Measurements from ENCODE around the gene FNIP1.
"Not testable (repeated sequence)": the region's sequence is repeated elsewhere in the genome, so short reads cannot be mapped to it uniquely, and the experiment has no call there.

FNIP1 gene

DNA sequence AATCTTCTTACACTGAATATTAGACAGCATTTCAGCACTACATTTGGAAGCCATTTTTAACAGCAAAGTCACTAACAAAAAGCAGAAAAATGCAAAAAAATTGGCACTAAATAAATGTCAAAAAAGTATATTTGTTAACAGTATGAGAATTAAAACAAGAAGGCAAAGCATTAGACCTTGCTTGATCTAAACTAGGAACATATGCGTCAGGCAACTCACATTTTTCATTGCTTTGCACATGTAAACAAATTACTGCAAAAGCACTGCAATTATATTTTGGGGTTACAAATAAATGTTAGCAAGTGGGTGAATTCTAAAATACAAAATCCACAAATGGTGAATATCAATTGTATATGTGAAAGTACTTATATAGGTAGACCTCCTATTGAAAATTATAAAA lies 112.8 kb downstream of the FNIP1 start:
- no peak for DNase-seq

DNA sequence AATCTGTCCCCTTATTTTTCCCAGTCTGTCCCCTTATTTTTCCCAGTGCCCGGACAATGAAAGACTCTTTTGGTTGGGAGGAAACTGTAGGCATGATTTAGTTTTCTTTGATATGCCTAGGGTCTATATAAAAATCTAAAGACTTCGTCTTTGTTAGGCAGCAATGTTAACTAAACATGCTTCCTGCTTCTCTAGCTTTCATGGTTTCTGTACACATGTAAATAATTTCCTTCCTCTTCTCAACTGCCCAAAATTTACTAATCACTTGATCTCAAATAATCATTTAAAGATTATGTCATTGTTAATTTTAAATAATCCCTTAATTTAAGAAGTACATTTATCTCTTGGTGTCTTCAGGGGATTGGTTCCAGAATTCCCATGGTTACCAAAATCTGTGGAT lies 114.0 kb downstream of the FNIP1 start:
- DNase-seq: no peak

GRCh38 chr5:131682175-131682574 lies 114.6 kb downstream of the FNIP1 start:
- no peak for DNase-seq

- DNase-seq: no peak
Observed at GRCh38 chr5:131679911-131680310, 116.9 kb downstream of the FNIP1 start.

- not testable (repeated sequence) for DNase-seq
Observed at GRCh38 chr5:131678273-131678672, 118.5 kb downstream of the FNIP1 start.

DNA sequence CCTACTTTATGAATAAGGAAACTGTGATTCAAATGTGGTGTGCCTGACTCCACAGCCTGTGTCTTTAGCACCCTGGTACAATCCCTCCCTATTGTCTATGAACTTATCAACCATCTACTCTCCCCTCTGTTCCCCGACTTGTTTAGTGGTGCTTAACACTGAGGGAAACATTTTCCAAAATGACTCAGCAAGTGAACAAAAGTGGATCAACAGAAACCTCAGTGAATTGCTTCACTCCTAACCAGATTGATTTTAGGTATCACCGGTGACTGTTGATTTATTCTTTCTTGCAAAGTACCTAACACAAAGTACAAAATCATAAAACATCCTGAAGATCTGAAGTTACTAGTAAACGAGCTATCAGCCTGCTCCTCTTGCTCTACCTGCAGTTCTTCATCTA lies 119.7 kb downstream of the FNIP1 start:
- DNase-seq: no peak

DNA sequence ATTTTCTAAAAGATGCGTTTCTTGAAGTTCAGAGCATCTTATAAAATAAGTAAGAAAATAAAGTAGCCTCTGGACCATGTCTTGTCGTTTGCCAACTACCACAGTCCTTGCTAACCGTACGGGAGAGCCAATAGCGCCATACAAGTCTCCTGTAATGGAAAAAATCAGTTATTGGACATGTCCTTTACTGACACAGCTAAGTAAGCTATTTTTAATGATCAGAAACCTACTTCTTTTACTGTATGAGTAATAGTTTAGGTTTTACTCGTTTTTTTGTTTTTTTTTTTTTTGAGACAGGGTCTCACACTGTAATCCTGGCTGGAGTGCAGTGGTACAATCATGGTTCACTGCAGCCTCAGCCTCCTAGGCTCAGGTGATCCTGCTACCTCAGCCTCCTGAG lies 124.0 kb downstream of the FNIP1 start:
- DNase-seq: no peak

DNA sequence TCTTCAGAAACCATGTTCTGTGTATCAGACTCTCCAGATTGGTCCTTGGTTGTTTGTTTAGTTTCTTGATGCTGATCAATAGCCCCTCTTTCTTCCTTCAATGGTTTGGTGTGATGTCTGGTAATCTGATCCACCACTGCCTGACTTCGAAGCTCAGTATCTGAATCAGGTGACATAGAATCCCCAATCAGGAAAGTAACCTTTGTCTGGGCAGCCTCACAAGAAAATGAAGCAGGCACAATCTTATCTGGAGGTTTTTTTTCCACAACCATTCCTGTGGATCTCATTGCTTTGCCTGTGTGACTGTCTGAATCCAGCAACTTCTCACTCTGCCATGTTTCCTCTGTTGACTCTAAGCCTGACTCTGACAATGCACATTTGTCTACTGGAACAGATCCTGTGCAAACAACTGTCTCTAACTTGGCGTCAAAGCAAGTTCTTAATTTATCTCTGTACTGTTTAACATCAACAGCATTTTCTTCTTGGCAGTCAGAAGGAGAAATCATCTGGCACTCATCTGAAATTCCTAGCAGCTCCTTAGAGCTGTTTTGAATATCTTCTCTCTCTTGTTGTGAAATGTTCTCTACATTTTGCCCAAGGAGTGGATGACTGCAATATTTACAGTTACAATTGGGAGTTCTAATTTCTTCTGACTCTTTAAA lies 124.7 kb downstream of the FNIP1 start:
- no peak for DNase-seq

DNA sequence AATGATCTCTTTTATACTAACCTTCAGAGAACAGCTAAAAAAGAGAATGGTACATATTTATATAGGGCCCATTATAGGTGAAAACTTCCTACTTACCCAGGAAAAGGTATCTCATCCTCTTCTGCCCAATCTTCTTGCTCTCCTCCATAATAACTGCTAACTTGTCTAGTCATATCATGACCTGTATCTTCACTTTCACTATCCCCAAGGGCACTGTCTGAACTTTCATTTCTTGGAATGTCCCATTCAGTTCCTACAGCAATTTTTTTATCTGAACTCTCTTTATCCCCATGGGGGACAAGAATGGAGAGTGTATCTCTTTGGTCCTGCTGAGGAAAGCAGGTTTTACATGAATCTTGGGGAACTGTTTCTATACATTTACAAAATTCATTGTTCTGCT lies 125.4 kb downstream of the FNIP1 start:
- no peak for DNase-seq

GRCh38 chr5:131664929-131665328 lies 131.9 kb downstream of the FNIP1 start:
- DNase-seq: no peak

DNA sequence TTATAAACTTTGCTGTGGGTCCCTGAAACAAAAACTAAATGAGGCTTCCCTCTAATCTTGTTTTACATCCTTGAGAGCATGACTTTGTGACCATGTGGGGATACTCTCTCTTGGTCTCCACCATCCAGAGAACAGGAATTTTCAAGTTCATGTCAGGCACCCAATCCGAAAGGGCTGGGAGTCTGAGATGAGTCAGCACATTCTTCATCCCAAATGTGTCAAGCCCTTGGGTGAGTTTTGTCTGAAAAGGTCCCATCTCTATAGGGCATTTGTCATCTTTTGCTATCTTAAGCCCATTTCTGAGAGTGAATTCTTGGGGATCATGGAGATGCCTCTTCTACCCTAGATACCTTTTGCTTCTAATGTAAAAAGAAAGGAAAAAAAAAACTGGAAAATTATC lies 134.9 kb downstream of the FNIP1 start:
- DNase-seq: no peak

DNA sequence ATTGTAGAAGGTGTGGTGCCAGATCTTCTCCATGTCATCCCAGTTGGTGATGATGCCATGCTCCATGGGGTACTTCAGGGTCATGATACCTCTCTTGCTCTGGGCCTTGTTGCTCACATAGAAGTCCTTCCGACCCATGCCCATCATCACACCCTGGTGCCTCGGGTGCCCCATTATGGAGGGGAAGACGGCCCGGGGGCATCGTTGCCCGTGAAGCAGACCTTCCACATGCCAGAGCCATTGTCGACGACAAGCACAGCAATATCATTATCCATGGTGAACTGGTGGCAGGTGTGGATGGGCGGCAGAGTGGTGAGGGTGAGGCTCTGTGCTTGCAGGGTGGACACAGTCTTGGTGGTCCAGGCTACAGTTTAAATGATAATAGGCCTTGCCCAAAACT lies 137.0 kb downstream of the FNIP1 start:
- DNase-seq: no peak

DNA sequence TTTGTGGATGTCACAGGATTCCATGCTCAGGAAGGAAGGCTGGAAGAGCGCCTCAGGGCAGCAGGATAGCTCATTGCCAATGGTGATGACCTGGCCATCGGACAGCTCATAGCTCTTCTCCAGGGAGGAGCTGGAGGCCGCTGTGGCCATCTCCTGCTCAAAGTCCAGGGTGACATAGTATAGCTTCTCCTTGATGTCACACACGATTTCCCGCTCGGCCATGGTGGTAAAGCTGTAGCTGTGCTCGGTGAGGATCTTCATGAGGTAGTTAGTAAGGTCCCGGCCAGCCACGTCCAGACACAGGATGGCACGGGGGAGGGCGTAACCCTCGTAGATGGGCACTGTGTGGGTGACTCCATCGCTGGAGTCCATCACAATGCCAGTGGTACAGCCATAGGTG lies 137.5 kb downstream of the FNIP1 start:
- no peak for DNase-seq

GRCh38 chr5:131654776-131655175 lies 142.0 kb downstream of the FNIP1 start:
- no peak for DNase-seq

GRCh38 chr5:131654309-131654708 lies 142.5 kb downstream of the FNIP1 start:
- no peak for DNase-seq

DNA sequence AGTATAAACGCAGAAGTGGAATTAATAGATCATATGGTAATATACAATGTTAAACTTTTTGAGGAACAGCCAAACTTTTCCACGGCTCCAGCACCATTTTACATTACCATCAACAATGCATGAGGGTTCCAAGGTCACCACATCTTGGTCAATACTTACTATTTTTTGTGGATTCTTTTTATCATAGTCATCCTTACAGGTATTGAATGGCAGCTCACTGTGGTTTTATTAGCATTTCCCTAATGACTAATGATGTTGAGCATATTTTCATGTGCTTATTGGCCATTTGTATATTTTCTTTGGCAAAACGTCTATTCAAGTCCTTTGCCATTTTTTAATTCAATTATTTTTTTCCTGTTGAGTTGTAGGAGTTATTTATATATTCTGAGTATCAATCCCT lies 147.7 kb downstream of the FNIP1 start:
- no peak for DNase-seq

DNA sequence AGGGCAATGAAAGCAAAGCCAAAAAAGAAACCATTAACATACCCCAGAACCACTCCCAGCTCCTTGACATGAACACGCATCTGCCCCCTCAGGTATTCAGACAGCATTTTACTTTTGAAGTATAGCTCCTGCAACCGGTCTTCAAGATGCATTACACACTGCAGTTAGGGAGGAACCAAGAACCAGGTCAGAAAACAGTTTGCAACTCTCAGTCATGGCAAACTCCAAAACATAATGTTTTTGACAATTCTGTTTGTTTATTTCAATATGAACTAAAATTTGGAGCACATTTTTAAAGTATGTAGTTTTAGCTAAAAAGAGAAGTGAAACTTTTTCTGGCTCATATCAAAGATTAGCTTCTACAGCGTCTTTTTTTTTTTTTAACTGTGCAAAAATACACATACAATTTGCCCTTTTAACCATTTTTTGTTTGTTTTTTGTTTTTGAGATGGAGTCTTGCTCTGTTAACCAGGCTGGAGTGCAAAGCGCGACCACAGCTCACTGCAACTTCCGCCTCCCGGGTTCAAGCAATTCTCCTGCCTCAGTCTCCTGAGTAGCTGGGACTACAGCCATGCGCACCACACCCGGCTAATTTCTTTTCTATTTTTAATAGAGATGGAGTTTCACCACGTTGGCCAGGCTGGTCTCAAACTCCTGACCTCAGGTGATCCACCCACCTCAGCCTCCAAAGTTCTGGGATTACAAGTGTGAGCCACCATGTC lies 149.6 kb downstream of the FNIP1 start:
- peak; percentile 66 for DNase-seq

DNA sequence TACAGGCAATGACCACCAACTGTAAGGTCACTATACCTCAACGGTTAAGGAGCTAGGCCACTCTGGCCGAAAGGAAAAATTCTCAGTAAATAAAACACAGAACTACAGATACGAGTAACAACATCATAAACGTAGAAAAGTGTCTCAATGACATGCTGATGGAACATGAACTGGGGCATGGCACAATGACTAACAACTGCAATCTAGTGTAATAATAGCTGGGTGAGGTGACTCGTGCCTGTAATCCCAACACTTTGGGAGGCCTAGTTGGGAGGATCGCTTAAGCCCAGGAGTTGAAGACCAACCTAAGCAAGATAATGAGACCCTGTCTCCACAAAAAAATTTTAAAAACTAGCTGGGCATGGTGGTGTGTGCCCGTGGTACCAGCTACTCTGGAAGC lies 152.0 kb downstream of the FNIP1 start:
- DNase-seq: no peak

- DNase-seq: no peak
Observed at GRCh38 chr5:131644370-131644769, 152.4 kb downstream of the FNIP1 start.

DNA sequence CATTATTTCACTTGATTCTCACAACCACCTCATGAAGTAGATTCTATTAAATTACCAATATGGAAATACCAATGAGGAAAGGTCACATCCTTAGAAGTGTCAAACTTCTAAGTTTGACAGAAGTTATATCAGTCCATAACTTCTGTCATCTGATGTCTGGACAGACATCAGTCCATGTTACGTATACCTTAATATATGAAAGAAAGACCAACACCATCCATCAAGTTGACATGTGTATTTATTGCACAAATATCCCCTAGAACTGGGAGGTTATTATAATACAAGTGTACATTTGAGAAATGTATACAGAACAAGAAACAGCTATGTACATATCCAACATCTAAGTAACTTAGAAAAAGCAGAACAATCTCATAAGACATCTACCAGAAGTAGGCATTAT lies 155.3 kb downstream of the FNIP1 start:
- DNase-seq: no peak

DNA sequence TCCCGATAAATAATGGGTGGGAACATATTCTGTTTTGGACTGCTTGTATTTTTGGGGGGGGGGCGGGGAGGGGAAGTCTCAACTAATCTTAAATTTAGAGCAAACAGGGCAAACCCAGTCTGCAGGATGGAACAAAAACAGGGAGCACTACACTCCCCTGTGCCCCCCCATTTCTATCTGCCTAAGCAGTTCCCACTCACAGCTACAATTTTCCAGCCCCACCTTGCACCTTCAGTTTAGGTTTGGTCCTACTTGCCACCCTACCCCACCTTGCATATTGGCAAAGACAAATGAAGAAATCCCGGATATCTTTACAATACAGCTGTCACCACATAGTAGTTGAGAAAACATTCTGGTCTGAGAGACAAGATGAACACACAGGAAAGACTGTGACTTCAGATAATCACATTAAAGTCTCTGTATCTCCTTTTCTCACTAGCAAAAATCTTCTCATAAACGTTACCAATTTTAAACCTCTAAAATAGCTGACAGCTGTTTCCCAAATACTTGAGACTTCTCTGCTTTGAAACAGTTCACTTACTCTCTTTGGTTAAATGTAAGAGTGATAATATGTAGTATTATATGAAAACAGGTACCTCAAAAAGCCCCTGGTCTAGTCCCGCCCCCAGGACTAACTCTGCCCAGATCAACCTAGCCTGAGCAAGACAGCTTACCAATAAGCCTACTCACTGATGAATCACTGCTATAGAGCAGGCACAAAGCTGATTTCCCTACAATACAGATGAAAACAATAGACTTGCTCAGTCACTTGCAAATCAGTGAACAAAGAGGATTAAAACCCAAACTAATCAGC lies 156.6 kb downstream of the FNIP1 start:
- DNase-seq: no peak

DNA sequence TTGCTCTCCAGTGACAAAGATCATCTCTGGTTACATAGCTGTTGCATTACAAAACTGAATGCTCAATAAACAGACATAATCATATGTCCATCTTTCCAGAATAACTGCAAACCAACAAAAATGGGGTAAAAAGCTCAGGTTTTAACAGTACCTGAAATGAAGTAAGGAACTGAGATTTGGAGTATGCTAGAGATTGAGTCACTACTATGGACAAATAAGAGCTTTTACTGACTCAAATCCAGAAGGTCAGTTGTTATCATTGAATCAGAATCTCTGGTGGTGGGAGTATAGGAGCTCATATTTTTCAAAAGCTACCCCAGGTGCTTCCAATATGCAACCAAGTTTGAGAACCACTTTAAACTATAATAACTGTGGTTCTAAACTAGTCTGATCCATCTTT lies 157.7 kb downstream of the FNIP1 start:
- no peak for DNase-seq

DNA sequence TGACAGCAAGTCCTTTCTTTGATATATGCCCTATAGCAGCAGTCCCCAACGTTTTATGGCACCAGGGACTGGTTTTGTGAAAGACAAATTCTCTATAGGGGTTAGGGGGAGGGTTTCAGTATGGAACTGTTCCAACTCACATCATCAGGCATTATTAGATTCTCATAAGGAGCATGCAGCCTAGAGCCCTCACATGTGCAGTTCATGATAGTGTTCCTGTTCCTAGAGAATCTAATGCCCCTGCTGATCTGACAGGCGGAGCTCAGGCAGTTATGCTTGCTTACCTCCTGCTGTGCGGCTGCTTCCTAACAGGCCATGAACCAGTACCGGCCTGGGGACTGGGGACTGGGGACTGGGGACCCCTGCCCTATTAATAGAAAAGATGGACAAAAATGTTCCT lies 159.1 kb downstream of the FNIP1 start:
- DNase-seq: no peak
